A549 (cell line): ENCODE results near the gene DSPP. TPM values are rescaled to one million over a fixed set of nuclear protein-coding genes. Genes with fewer than 3 reads are reported as not detected.

Experiments used
- ATAC-seq, 2 experiments: fragments of 200-7000 bp in 1 of 2; fragments of >200 bp in 1 of 2; cut with Nextera tagmentation in 1 of 2; cut with Tn5 transposase in 1 of 2; 3 replicates each; pipeline versions ENCODE4 v1.8.0 to v1.9.1; 2018 to 2020; ENCODE audit warnings: mild to moderate bottlenecking in 1 of 2, moderate library complexity in 1 of 2
- CTCF ChIA-PET: fragments of 300-600 bp; sonication (Branson Sonifier 250); formaldehyde crosslinking; extraction: SDS; loops from one replicate; lab custom pipeline; 2021; ENCODE audit warnings: antibody characterized with exemption, inconsistent platforms; lab: Yijun Ruan, JAX
- POLR2A ChIA-PET: fragments of 350-600 bp; formaldehyde crosslinking; extraction: SDS; loops from one replicate; lab custom pipeline; 2021; ENCODE audit warnings: antibody characterized with exemption, inconsistent platforms; lab: Yijun Ruan, JAX
- DNase-seq, 2 experiments: peaks; one replicate each; pipeline versions ENCODE4 v3.0.0 to v3.0.0-alpha.2; 2011 to 2016; ENCODE audit warnings: low read depth in 1 of 2, low spot score in 1 of 2
- FAIRE-seq: peaks from 2 replicates; lab custom pipeline; 2011; peaks lifted over from hg19 to GRCh38; lab: Jason Lieb, UNC
- H3K27ac ChIP-seq, 2 experiments: fragments of >200 bp; sonication (Bioruptor Twin); formaldehyde crosslinking; 3 replicates each; pipeline ENCODE4 v1.5.1; 2016 to 2017
- H3K4me1 ChIP-seq: fragments of >200 bp; sonication (Bioruptor Twin); formaldehyde crosslinking; 3 replicates; pipeline ENCODE4 v1.6.1; 2016
- H3K4me2 ChIP-seq: fragments of >200 bp; sonication (Bioruptor Twin); formaldehyde crosslinking; 3 replicates; pipeline ENCODE4 v1.6.1; 2016
- H3K4me3 ChIP-seq: fragments of >200 bp; sonication (Bioruptor Twin); formaldehyde crosslinking; 3 replicates; pipeline ENCODE4 v1.5.1; 2016
- H3K9me3 ChIP-seq: fragments of >200 bp; sonication (Bioruptor Twin); formaldehyde crosslinking; 3 replicates; pipeline ENCODE4 v1.6.1; 2016
- ATOH8 ChIP-seq: fragments of 250-450 bp; sonication (Bioruptor Pico); IDR thresholded peaks from 2 replicates; pipeline ENCODE4 v1.5.0; 2020; ENCODE audit warnings: low read depth, mild to moderate bottlenecking, moderate library complexity
- BHLHE40 ChIP-seq: IDR thresholded peaks from 2 replicates; pipeline ENCODE4 v1.6.1; 2012; ENCODE audit warnings: low read depth, low read length, inconsistent platforms
- CBX8 ChIP-seq: fragments of 200-600 bp; sonication (generic); IDR thresholded peaks from 2 replicates; pipeline ENCODE4 v1.6.1; 2016
- CEBPB ChIP-seq, 2 experiments: fragments of >200 bp in 1 of 2; sonication (Bioruptor Twin) in 1 of 2; formaldehyde crosslinking in 1 of 2; IDR thresholded peaks; 2 replicates each; pipeline ENCODE4 v1.6.1; 2012 to 2016
- CHD4 ChIP-seq: fragments of 200-600 bp; sonication (generic); IDR thresholded peaks from 2 replicates; pipeline ENCODE4 v1.6.1; 2016; ENCODE audit warnings: antibody characterized with exemption, mild to moderate bottlenecking, borderline replicate concordance
- EHMT2 ChIP-seq: fragments of 200-600 bp; sonication (generic); IDR thresholded peaks from 2 replicates; pipeline ENCODE4 v1.6.1; 2016; ENCODE audit warnings: antibody characterized with exemption, low read depth, mild to moderate bottlenecking, moderate library complexity
- ESRRA ChIP-seq: fragments of 150-350 bp; IDR thresholded peaks from 2 replicates; pipeline ENCODE4 v1.6.1; 2014; ENCODE audit warnings: mild to moderate bottlenecking, low read length, borderline replicate concordance
- FOSB ChIP-seq: fragments of 250-450 bp; sonication (Bioruptor Pico); IDR thresholded peaks from 2 replicates; pipeline ENCODE4 v1.5.0; 2020; ENCODE audit warnings: mild to moderate bottlenecking, moderate library complexity
- FOSL2 ChIP-seq, 2 experiments: fragments of 450-650 bp in 1 of 2; fragments of >200 bp in 1 of 2; sonication (Bioruptor Twin) in 1 of 2; formaldehyde crosslinking; IDR thresholded peaks; 2 replicates each; pipeline versions ENCODE4 v1.5.0 to v1.6.1; 2016 to 2020; ENCODE audit warnings: mild to moderate bottlenecking in 1 of 2, moderate library complexity in 1 of 2
- FOXS1 ChIP-seq: fragments of 250-450 bp; sonication (Bioruptor Pico); IDR thresholded peaks from 2 replicates; pipeline ENCODE4 v1.5.0; 2020; ENCODE audit warnings: mild to moderate bottlenecking, moderate library complexity
- HDAC2 ChIP-seq: fragments of 200-600 bp; sonication (generic); IDR thresholded peaks from 2 replicates; pipeline ENCODE4 v1.6.1; 2016
- HES2 ChIP-seq: fragments of >200 bp; sonication (Bioruptor Twin); formaldehyde crosslinking; IDR thresholded peaks from 2 replicates; pipeline ENCODE4 v1.6.1; 2016
- HEYL ChIP-seq: fragments of 250-450 bp; sonication (Bioruptor Pico); IDR thresholded peaks from 2 replicates; pipeline ENCODE4 v1.8.0; 2021; ENCODE audit warnings: mild to moderate bottlenecking, moderate library complexity
- HOXB13 ChIP-seq: fragments of 250-450 bp; sonication (Bioruptor Pico); IDR thresholded peaks from 2 replicates; pipeline ENCODE4 v1.5.0; 2020; ENCODE audit warnings: low read depth, mild to moderate bottlenecking, moderate library complexity
- HOXB5 ChIP-seq: fragments of 250-450 bp; sonication (Bioruptor Pico); IDR thresholded peaks from 2 replicates; pipeline ENCODE4 v1.5.0; 2020; ENCODE audit warnings: mild to moderate bottlenecking, moderate library complexity
- JUNB ChIP-seq: fragments of >200 bp; sonication (Bioruptor Twin); formaldehyde crosslinking; IDR thresholded peaks from 2 replicates; pipeline ENCODE4 v1.6.1; 2016
- KDM1A ChIP-seq: fragments of 200-600 bp; sonication (generic); IDR thresholded peaks from 2 replicates; pipeline ENCODE4 v1.6.1; 2016; ENCODE audit warnings: low read depth, mild to moderate bottlenecking
- MAFK ChIP-seq: fragments of 450-650 bp; IDR thresholded peaks from 2 replicates; pipeline ENCODE4 v1.6.1; 2014; ENCODE audit not compliant: partially characterized antibody
- MAX ChIP-seq: IDR thresholded peaks from 2 replicates; pipeline ENCODE4 v1.6.1; 2012
- NFE2L2 ChIP-seq: fragments of 150-350 bp; conservative IDR thresholded peaks from 2 replicates; pipeline ENCODE4 v1.6.1; 2014; ENCODE audit warnings: low read length
- NPAS2 ChIP-seq: fragments of 250-450 bp; sonication (Bioruptor Pico); IDR thresholded peaks from 2 replicates; pipeline ENCODE4 v1.8.0; 2022; ENCODE audit warnings: mild to moderate bottlenecking, moderate library complexity, borderline replicate concordance
- PBX3 ChIP-seq: IDR thresholded peaks from 2 replicates; pipeline ENCODE4 v1.6.1; 2012
- RARB ChIP-seq: fragments of 250-450 bp; sonication (Bioruptor Pico); IDR thresholded peaks from 2 replicates; pipeline ENCODE4 v1.8.0; 2021; ENCODE audit warnings: mild to moderate bottlenecking, moderate library complexity
- RCOR1 ChIP-seq: fragments of 150-350 bp; IDR thresholded peaks from 2 replicates; pipeline ENCODE4 v1.6.1; 2014; ENCODE audit warnings: antibody characterized with exemption, low read length, low read depth
- RFX5 ChIP-seq: fragments of 450-650 bp; IDR thresholded peaks from 2 replicates; pipeline ENCODE4 v1.7.1; 2014; ENCODE audit warnings: antibody characterized with exemption, mild to moderate bottlenecking, moderate library complexity
- RNF2 ChIP-seq: fragments of 200-600 bp; sonication (generic); IDR thresholded peaks from 2 replicates; pipeline ENCODE4 v1.6.1; 2016; ENCODE audit warnings: low read depth, mild to moderate bottlenecking, antibody characterized with exemption, moderate library complexity, borderline replicate concordance
- TFCP2L1 ChIP-seq: fragments of 250-450 bp; sonication (Bioruptor Pico); IDR thresholded peaks from 2 replicates; pipeline ENCODE4 v1.5.0; 2021; ENCODE audit warnings: mild to moderate bottlenecking
- TP53 ChIP-seq: fragments of 250-450 bp; sonication (Bioruptor Pico); IDR thresholded peaks from 2 replicates; pipeline ENCODE4 v1.5.0; 2021; ENCODE audit warnings: mild to moderate bottlenecking, moderate library complexity
- ZC3H11A ChIP-seq: fragments of 450-650 bp; IDR thresholded peaks from 2 replicates; pipeline ENCODE4 v1.6.1; 2014; ENCODE audit warnings: antibody characterized with exemption, mild to moderate bottlenecking
- WGBS: methylation state at CpG from one replicate; pipeline ENCODE4 v1.1.6; 2017; ENCODE audit errors: missing lambda C conversion rate; 5-methylcytosine and 5-hydroxymethylcytosine counted together
- polyA plus RNA-seq, 4 experiments: library from polyadenylated mRNA; depleted of rRNA in 3 of 4; stranded (reverse); fragments of >200 nt; fragmentation: RNase III in 1 of 4; extraction: RNeasy Plus Mini Kit Qiagen cat#74134 plus additional on column Dnase treatment in 1 of 4; gene quantifications; 2 replicates in 3 of 4; 3 replicates in 1 of 4; pipeline ENCODE4 v1.2.3, GENCODE V29; 2011 to 2017
- TF ChIP-seq, protein P1 (sequence below): fragments of >200 bp; sonication (Bioruptor Twin); formaldehyde crosslinking; IDR thresholded peaks from 3 replicates; pipeline ENCODE4 v1.5.1; 2016
- TF ChIP-seq, protein P2 (sequence below): fragments of 250-450 bp; sonication (Bioruptor Pico); IDR thresholded peaks from 2 replicates; pipeline ENCODE4 v1.5.0; 2021; ENCODE audit warnings: mild to moderate bottlenecking, moderate library complexity, borderline replicate concordance
- TF ChIP-seq, protein P3 (sequence below): fragments of 450-650 bp; IDR thresholded peaks from 2 replicates; pipeline ENCODE4 v1.6.1; 2014; ENCODE audit warnings: antibody characterized with exemption

The DSPP gene
- polyA plus RNA-seq, 2 of the 4 experiments (the other 2 are of a cell fraction): not detected

DNA sequence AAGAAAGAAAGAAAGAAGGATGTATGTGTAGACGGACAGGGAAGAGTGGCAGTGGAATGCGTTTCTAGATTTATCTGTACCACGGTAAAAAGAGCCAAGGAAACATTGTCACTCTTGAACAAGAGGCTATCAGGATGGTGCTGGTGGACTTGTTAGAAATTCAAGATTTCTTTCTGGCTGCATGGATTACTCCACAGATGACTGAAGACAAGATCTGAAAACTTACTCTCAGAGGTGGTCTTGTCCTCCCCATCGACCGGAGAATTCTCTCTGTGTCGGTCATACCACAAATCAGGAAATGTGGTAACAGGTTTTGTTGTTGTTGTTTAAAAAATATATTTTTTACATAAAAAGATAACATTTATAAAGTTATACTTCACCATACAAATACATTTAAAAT lies 11.8 kb downstream of the DSPP start:
- FAIRE-seq (no peak), ATAC-seq (no peak), DNase-seq (no peak)
- POLR2A ChIA-PET: no interaction called here
- Histone ChIP-seq H3K27ac (no peak overlapping the region), H3K4me2 (no peak overlapping the region), H3K4me3 (no peak overlapping the region), H3K4me1 (no peaks in the 10 kb centered on the region), H3K9me3 (no peaks in the 10 kb centered on the region)
- CTCF ChIA-PET: no interaction called here
- WGBS: 49% methylated on average over 6 of the region's 6 CpGs
- TF ChIP-seq JUNB (no peak), HEYL (no peak), KDM1A (no peak), RNF2 (no peak), HOXB13 (no peak), MAFK (no peak), CHD4 (no peak), TFCP2L1 (no peak), NFE2L2 (no peak), CBX8 (no peak), FOSL2 (IDR thresholded peaks at IDR 0.05) (no peak), FOSL2 (CRISPR knock-in tag; IDR thresholded peaks at IDR 0.05) (no peak), MAX (no peak), PBX3 (no peak), ATOH8 (CRISPR knock-in tag) (no peak)

DNA sequence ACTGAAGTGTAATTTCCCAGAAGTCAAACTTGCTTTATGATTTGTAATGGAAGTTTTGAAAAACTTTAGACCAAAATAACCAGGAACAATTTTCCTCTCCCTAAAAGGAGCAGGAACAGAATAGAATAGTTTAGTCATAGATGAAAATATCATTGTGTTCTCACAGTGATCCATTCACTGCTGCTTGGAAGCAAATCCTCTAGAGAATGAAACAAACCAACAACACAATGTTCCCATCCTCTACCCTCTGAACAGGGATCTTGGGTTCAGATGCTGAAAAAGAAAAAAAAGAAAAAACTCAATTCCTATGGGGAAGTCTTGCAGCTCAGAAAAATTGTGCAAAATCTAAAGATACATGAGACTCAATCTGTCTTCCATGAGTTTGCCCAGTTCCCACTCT lies 12.2 kb downstream of the DSPP start:
- Histone ChIP-seq H3K27ac (no peak overlapping the region), H3K4me3 (no peak overlapping the region), H3K4me2 (no peak overlapping the region), H3K9me3 (no peaks in the 10 kb centered on the region), H3K4me1 (no peaks in the 10 kb centered on the region)
- no peak for ATAC-seq
- no peak for DNase-seq
- no peak for FAIRE-seq
- ChIA-PET CTCF (no interaction called here), POLR2A (no interaction called here)
- TF ChIP-seq CEBPB (IDR thresholded peaks at IDR 0.05): no peak
- TF ChIP-seq, protein P1, sequence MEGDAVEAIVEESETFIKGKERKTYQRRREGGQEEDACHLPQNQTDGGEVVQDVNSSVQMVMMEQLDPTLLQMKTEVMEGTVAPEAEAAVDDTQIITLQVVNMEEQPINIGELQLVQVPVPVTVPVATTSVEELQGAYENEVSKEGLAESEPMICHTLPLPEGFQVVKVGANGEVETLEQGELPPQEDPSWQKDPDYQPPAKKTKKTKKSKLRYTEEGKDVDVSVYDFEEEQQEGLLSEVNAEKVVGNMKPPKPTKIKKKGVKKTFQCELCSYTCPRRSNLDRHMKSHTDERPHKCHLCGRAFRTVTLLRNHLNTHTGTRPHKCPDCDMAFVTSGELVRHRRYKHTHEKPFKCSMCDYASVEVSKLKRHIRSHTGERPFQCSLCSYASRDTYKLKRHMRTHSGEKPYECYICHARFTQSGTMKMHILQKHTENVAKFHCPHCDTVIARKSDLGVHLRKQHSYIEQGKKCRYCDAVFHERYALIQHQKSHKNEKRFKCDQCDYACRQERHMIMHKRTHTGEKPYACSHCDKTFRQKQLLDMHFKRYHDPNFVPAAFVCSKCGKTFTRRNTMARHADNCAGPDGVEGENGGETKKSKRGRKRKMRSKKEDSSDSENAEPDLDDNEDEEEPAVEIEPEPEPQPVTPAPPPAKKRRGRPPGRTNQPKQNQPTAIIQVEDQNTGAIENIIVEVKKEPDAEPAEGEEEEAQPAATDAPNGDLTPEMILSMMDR: no peak
- TF ChIP-seq FOSB: no peak
- TF ChIP-seq, protein P2, sequence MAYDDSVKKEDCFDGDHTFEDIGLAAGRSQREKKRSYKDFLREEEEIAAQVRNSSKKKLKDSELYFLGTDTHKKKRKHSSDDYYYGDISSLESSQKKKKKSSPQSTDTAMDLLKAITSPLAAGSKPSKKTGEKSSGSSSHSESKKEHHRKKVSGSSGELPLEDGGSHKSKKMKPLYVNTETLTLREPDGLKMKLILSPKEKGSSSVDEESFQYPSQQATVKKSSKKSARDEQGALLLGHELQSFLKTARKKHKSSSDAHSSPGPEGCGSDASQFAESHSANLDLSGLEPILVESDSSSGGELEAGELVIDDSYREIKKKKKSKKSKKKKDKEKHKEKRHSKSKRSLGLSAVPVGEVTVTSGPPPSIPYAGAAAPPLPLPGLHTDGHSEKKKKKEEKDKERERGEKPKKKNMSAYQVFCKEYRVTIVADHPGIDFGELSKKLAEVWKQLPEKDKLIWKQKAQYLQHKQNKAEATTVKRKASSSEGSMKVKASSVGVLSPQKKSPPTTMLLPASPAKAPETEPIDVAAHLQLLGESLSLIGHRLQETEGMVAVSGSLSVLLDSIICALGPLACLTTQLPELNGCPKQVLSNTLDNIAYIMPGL: no peak
- no peak for TF ChIP-seq BHLHE40
- no peak for TF ChIP-seq FOXS1
- TF ChIP-seq CHD4: no peak
- TF ChIP-seq CBX8: no peak
- TF ChIP-seq FOSL2 (IDR thresholded peaks at IDR 0.05): no peak
- no peak for TF ChIP-seq FOSL2 (CRISPR knock-in tag; IDR thresholded peaks at IDR 0.05)

DNA sequence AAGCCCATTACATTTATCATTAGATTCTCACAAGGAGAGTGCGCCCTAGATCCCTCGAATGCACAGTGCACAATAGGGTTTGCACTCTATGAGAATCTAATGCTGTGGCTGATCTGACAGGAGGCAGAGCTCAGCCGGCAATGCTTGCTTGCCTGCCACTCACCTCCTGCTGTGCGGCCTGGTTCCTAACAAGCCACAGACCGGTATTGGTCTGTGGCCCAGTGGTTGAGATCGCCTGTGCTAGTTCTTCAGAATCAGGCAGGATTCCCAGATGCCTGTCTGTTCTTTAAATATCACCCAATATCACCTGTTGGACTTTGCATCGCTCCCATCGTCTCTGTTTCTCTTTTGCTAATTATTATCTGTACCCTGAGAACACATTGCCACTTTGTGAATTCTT lies 14.0 kb downstream of the DSPP start:
- no peaks in the 10 kb centered on the region for H3K9me3 ChIP-seq
- H3K4me3 ChIP-seq: no peak overlapping the region
- H3K27ac ChIP-seq: no peak overlapping the region
- WGBS: 73% methylated on average over 8 of the region's 8 CpGs
- DNase-seq (no peak), FAIRE-seq (no peak), ATAC-seq (no peak)
- TF ChIP-seq, protein P3, sequence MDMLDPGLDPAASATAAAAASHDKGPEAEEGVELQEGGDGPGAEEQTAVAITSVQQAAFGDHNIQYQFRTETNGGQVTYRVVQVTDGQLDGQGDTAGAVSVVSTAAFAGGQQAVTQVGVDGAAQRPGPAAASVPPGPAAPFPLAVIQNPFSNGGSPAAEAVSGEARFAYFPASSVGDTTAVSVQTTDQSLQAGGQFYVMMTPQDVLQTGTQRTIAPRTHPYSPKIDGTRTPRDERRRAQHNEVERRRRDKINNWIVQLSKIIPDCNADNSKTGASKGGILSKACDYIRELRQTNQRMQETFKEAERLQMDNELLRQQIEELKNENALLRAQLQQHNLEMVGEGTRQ: no peak
- no peak for TF ChIP-seq HDAC2
- no peak for TF ChIP-seq HOXB5 (CRISPR knock-in tag)
- no peak for TF ChIP-seq NPAS2 (CRISPR knock-in tag)
- TF ChIP-seq TP53 (CRISPR knock-in tag): no peak
- no peak for TF ChIP-seq HES2
- no peak for TF ChIP-seq CEBPB (IDR thresholded peaks at IDR 0.05)
- TF ChIP-seq RARB (CRISPR knock-in tag): no peak
- no peak for TF ChIP-seq RFX5
- TF ChIP-seq ESRRA: no peak
- TF ChIP-seq EHMT2: no peak
- TF ChIP-seq FOXS1: no peak
- no peak for TF ChIP-seq RCOR1
- no peak for TF ChIP-seq JUNB
- TF ChIP-seq ZC3H11A: no peak
- CTCF ChIA-PET: no interaction called here
- no peaks in the 10 kb centered on the region for H3K4me1 ChIP-seq
- no peak overlapping the region for H3K4me2 ChIP-seq
- POLR2A ChIA-PET: no interaction called here
